Measurements from ENCODE around the gene ASPDH.
A peak's percentile ranks its signal among the peaks of the same experiment; 100 is the strongest.

ASPDH gene

GRCh38 chr19:50486823-50487515, 26.7 kb downstream of the ASPDH start:
- Mint-ChIP-seq H3K4me3 (no peak overlapping the region), H3K27me3 (ENCODE audit: low read depth, poor library complexity) (peaks cover 3% of the 10 kb centered on the region), H3K4me1 (peaks cover 41% of the 10 kb centered on the region), H3K9me3 (peaks cover 57% of the 10 kb centered on the region), H3K36me3 (ENCODE audit: low read depth) (peaks cover 57% of the 10 kb centered on the region), H3K27ac (no peak overlapping the region)
- TF ChIP-seq CTCF (IDR thresholded peaks at IDR 0.05), result peak; percentile 45
- DNase-seq, result no peak

GRCh38 chr19:50485284-50485955, 28.3 kb downstream of the ASPDH start:
- Mint-ChIP-seq H3K4me1 (peaks cover 27% of the 10 kb centered on the region), H3K27ac (no peak overlapping the region), H3K4me3 (no peak overlapping the region), H3K9me3 (peaks cover 43% of the 10 kb centered on the region), H3K36me3 (ENCODE audit: low read depth) (peaks cover 51% of the 10 kb centered on the region), H3K27me3 (ENCODE audit: low read depth, poor library complexity) (peaks cover 3% of the 10 kb centered on the region)
- TF ChIP-seq CTCF (IDR thresholded peaks at IDR 0.05), result no peak
- DNase-seq, result no peak

- Mint-ChIP-seq H3K9me3 (peaks cover 24% of the 10 kb centered on the region), H3K27ac (peak overlapping the region; percentile 68), H3K36me3 (ENCODE audit: low read depth) (peaks cover 44% of the 10 kb centered on the region), H3K4me1 (peaks cover 10% of the 10 kb centered on the region), H3K4me3 (no peak overlapping the region), H3K27me3 (ENCODE audit: low read depth, poor library complexity) (peaks cover 3% of the 10 kb centered on the region)
- no peak for TF ChIP-seq CTCF (IDR thresholded peaks at IDR 0.05)
- DNase-seq, result no peak
Observed at GRCh38 chr19:50482916-50483315, 30.8 kb downstream of the ASPDH start.

- peaks cover 10% of the 10 kb centered on the region for H3K4me1 Mint-ChIP-seq
- H3K27me3 Mint-ChIP-seq (ENCODE audit: low read depth, poor library complexity), result peaks cover 3% of the 10 kb centered on the region
- peaks cover 30% of the 10 kb centered on the region for H3K9me3 Mint-ChIP-seq
- H3K4me3 Mint-ChIP-seq, result no peak overlapping the region
- DNase-seq, result no peak
- H3K36me3 Mint-ChIP-seq (ENCODE audit: low read depth), result peaks cover 49% of the 10 kb centered on the region
- no peak for TF ChIP-seq CTCF (IDR thresholded peaks at IDR 0.05)
- no peak overlapping the region for H3K27ac Mint-ChIP-seq
Observed at GRCh38 chr19:50482271-50482855, 31.4 kb downstream of the ASPDH start.

- peaks cover 50% of the 10 kb centered on the region for H3K36me3 Mint-ChIP-seq (ENCODE audit: low read depth)
Observed at GRCh38 chr19:50481351-50482149, 32.2 kb downstream of the ASPDH start.

More at GRCh38 chr19:50481351-50482149, 32.2 kb downstream of the ASPDH start:
- no peak for TF ChIP-seq CTCF (IDR thresholded peaks at IDR 0.05)
- DNase-seq, result no peak
- peaks cover 18% of the 10 kb centered on the region for H3K4me1 Mint-ChIP-seq
- H3K27ac Mint-ChIP-seq, result peak overlapping the region; percentile 37
- no peak overlapping the region for H3K4me3 Mint-ChIP-seq
- H3K27me3 Mint-ChIP-seq (ENCODE audit: low read depth, poor library complexity), result peaks cover 7% of the 10 kb centered on the region
- peaks cover 30% of the 10 kb centered on the region for H3K9me3 Mint-ChIP-seq
